B cell (primary cell): Measurements from ENCODE around the gene ELK3. TPM values are rescaled to one million over a fixed set of nuclear protein-coding genes. Genes with fewer than 3 reads are reported as not detected.

Experiments
- ATAC-seq: fragments of 200-7000 bp; cut with Tn5 transposase; one replicate; pipeline ENCODE4 v1.10.0; 2021; ENCODE audit warnings: low read depth, mild to moderate bottlenecking, moderate number of reproducible peaks, moderate library complexity
- CTCF ChIA-PET: fragments of 350-600 bp; sonication (Branson Sonifier 250); formaldehyde crosslinking; loops from one replicate; lab custom pipeline; 2021; ENCODE audit warnings: antibody characterized with exemption, inconsistent platforms; lab: Charles Lee
- POLR2A ChIA-PET: fragments of 350-600 bp; sonication (Branson Sonifier 250); formaldehyde crosslinking; loops from one replicate; lab custom pipeline; 2021; ENCODE audit warnings: antibody characterized with exemption; lab: Charles Lee
- DNase-seq: peaks from one replicate; pipeline ENCODE4 v3.0.0; 2013
- H2AFZ ChIP-seq: 2 replicates; pipeline ENCODE4 v1.6.1; 2012; ENCODE audit warnings: mild to moderate bottlenecking, low read depth, low read length; ENCODE audit not compliant: insufficient read depth, poor library complexity, severe bottlenecking
- H3K27ac ChIP-seq, 2 donors: 1 replicate in 1 of 2; 2 replicates in 1 of 2; pipeline ENCODE4 v1.5.1; 2012 to 2013; ENCODE audit warnings: low read length in 2 of 2, mild to moderate bottlenecking in 2 of 2, moderate library complexity in 1 of 2
- H3K27me3 ChIP-seq, 4 experiments: fragments of 200-600 bp in 1 of 4; sonication (generic) in 1 of 4; replicated peaks in 1 of 4; 1 replicate in 2 of 4; 2 replicates in 2 of 4; pipeline versions ENCODE4 v1.6.1 to v1.7.0; 2013 to 2016; ENCODE audit warnings: low read length in 3 of 4, mild to moderate bottlenecking in 2 of 4, mixed read lengths in 1 of 4, moderate library complexity in 1 of 4; ENCODE audit not compliant: insufficient read depth in 4 of 4, control insufficient read depth in 3 of 4; ENCODE audit errors: control extremely low read depth in 1 of 4
- H3K36me3 ChIP-seq, 2 experiments: replicated peaks in 1 of 2; 1 replicate in 1 of 2; 2 replicates in 1 of 2; pipeline versions ENCODE4 v1.6.1 to v1.7.1; 2013; ENCODE audit warnings: low read length in 1 of 2; ENCODE audit not compliant: insufficient read depth in 2 of 2, control insufficient read depth in 1 of 2; ENCODE audit errors: control extremely low read depth in 1 of 2, extremely low read depth in 1 of 2
- H3K4me1 ChIP-seq, 2 donors: fragments of 200-600 bp in 1 of 2; sonication (generic) in 1 of 2; 1 replicate in 1 of 2; 2 replicates in 1 of 2; pipeline versions ENCODE4 v1.5.1 to v1.6.1; 2013 to 2017; ENCODE audit warnings: low read length in 2 of 2; ENCODE audit not compliant: control insufficient read depth in 2 of 2, insufficient read depth in 2 of 2
- H3K4me2 ChIP-seq: replicated peaks from 2 replicates; pipeline ENCODE3; 2012; ENCODE audit warnings: mild to moderate bottlenecking, low read depth, low read length; ENCODE audit not compliant: poor library complexity, severe bottlenecking
- H3K4me3 ChIP-seq, 5 experiments: fragments of 200-600 bp in 1 of 5; sonication (generic) in 1 of 5; 1 replicate in 3 of 5; 2 replicates in 2 of 5; pipeline versions ENCODE4 v1.5.1 to v1.7.0; 2011 to 2016; ENCODE audit warnings: low read length in 4 of 5, mild to moderate bottlenecking in 4 of 5, low read depth in 2 of 5, control low read depth in 1 of 5, moderate library complexity in 1 of 5; ENCODE audit not compliant: insufficient read depth in 1 of 5; ENCODE audit errors: control extremely low read depth in 1 of 5, extremely low read depth in 1 of 5
- H3K79me2 ChIP-seq: fragments of 200-600 bp; sonication (generic); one replicate; pipeline ENCODE4 v1.6.0; 2016; ENCODE audit warnings: low read length; ENCODE audit not compliant: control insufficient read depth, insufficient read depth
- H3K9ac ChIP-seq: fragments of 200-600 bp; sonication (generic); 2 replicates; pipeline ENCODE4 v1.6.1; 2017; ENCODE audit warnings: mild to moderate bottlenecking, low read length, moderate library complexity
- H3K9me3 ChIP-seq, 3 donors: one replicate each; pipeline versions ENCODE4 v1.6.1 to v1.7.1; 2013; ENCODE audit warnings: low read length in 2 of 3; ENCODE audit not compliant: control insufficient read depth in 2 of 3, insufficient read depth in 1 of 3; ENCODE audit errors: control extremely low read depth in 1 of 3
- H4K20me1 ChIP-seq: 2 replicates; pipeline ENCODE4 v1.6.0; 2012; ENCODE audit warnings: mild to moderate bottlenecking, low read length; ENCODE audit not compliant: insufficient read depth, control insufficient read depth, poor library complexity, severe bottlenecking
- H3K27ac Mint-ChIP-seq: one replicate; pipeline ENCODE4 v1.8.0; 2021; ENCODE audit warnings: mixed read lengths
- H3K27me3 Mint-ChIP-seq: one replicate; pipeline ENCODE4 v1.8.0; 2021; ENCODE audit warnings: mixed read lengths
- H3K4me1 Mint-ChIP-seq: one replicate; pipeline ENCODE4 v1.8.0; 2021; ENCODE audit warnings: mixed read lengths
- H3K4me3 Mint-ChIP-seq: one replicate; pipeline ENCODE4 v1.8.0; 2021; ENCODE audit warnings: mixed read lengths
- H3K9me3 Mint-ChIP-seq: one replicate; pipeline ENCODE4 v1.8.0; 2022; ENCODE audit warnings: mixed read lengths; ENCODE audit not compliant: insufficient read depth
- EZH2 ChIP-seq: IDR thresholded peaks from 2 replicates; pipeline ENCODE4 v1.6.1; 2012; ENCODE audit warnings: borderline replicate concordance, low read depth, mild to moderate bottlenecking, moderate library complexity, low read length; ENCODE audit not compliant: insufficient read depth, poor library complexity, severe bottlenecking
- WGBS: methylation state at CpG from one replicate; pipeline ENCODE4 v1.1.5; 2013; ENCODE audit warnings: missing lambda C conversion rate; ENCODE audit not compliant: insufficient coverage; 5-methylcytosine and 5-hydroxymethylcytosine counted together
- intact Hi-C: fragments of 100-400 bp; cut with micrococcal nuclease; formaldehyde crosslinking; loops from one replicate; pipeline ENCODE4 v1.10.0; 2022
- polyA plus RNA-seq: library from polyadenylated mRNA; depleted of rRNA; stranded (reverse); fragments of >200 nt; gene quantifications from 2 replicates; pipeline ENCODE4 v1.2.3, GENCODE V29; 2012
- total RNA-seq, 2 donors: library from RNA; stranded (reverse); fragments of 120-200 nt in 1 of 2; gene quantifications; 1 replicate in 1 of 2; 2 replicates in 1 of 2; pipeline versions ENCODE4 v1.2.3 to v1.2.4, GENCODE V29; 2013 to 2022
- TF ChIP-seq, protein P1 (sequence below): fragments of 200-600 bp; IDR thresholded peaks from one replicate; pipeline ENCODE4 v1.8.0; 2022; ENCODE audit warnings: antibody characterized with exemption, mild to moderate bottlenecking

The ELK3 gene
- total and polyA plus RNA-seq, 2 donors (not counting 1 experiment from before 2014, with no cell fraction given): 10.5 to 87.1 TPM

- DNase-seq (no peak), ATAC-seq (no peak)
- peaks cover 2% of the 10 kb centered on the region for H3K4me1 Mint-ChIP-seq
- H3K9me3 Mint-ChIP-seq: no peaks in the 10 kb centered on the region
- peaks cover 13% of the 10 kb centered on the region for H4K20me1 ChIP-seq
- no peaks in the 10 kb centered on the region for H3K9me3 ChIP-seq
- H2AFZ ChIP-seq: no peak overlapping the region
- no peaks in the 10 kb centered on the region for H3K27me3 ChIP-seq
- no peak overlapping the region for H3K9ac ChIP-seq
- TF ChIP-seq EZH2: no peak
- TF ChIP-seq, protein P1, sequence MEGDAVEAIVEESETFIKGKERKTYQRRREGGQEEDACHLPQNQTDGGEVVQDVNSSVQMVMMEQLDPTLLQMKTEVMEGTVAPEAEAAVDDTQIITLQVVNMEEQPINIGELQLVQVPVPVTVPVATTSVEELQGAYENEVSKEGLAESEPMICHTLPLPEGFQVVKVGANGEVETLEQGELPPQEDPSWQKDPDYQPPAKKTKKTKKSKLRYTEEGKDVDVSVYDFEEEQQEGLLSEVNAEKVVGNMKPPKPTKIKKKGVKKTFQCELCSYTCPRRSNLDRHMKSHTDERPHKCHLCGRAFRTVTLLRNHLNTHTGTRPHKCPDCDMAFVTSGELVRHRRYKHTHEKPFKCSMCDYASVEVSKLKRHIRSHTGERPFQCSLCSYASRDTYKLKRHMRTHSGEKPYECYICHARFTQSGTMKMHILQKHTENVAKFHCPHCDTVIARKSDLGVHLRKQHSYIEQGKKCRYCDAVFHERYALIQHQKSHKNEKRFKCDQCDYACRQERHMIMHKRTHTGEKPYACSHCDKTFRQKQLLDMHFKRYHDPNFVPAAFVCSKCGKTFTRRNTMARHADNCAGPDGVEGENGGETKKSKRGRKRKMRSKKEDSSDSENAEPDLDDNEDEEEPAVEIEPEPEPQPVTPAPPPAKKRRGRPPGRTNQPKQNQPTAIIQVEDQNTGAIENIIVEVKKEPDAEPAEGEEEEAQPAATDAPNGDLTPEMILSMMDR: no peak
- intact Hi-C loops: loop anchor here (5.0 kb wide), 1 partner anchor 36 kb away; no protein-coding TSS in a partner anchor
- H3K4me3 Mint-ChIP-seq: no peak overlapping the region
- peaks cover 6 to 16% of the 10 kb centered on the region in 2 experiments for H3K36me3 ChIP-seq
- H3K27ac ChIP-seq: no peak overlapping the region
- H3K27ac Mint-ChIP-seq: no peak overlapping the region
- H3K27me3 Mint-ChIP-seq: no peaks in the 10 kb centered on the region
- no peaks in the 10 kb centered on the region for H3K4me1 ChIP-seq
- ChIA-PET POLR2A (no interaction called here), CTCF (interaction anchor here (0.7 kb wide), 1 partner anchor 97 kb away, joined by 3 read pairs; the partner anchor contains the start of gene CDK17)
- peaks cover 28% of the 10 kb centered on the region for H3K79me2 ChIP-seq
- H3K4me2 ChIP-seq: no peak overlapping the region
- H3K4me3 ChIP-seq: no peak overlapping the region
These were observed 109.5 kb downstream of the ELK3 start for GRCh38 chr12:96303653-96304052.

- no peak for DNase-seq
- Mint-ChIP-seq H3K4me1 (peaks cover 4% of the 10 kb centered on the region), H3K9me3 (no peaks in the 10 kb centered on the region), H3K4me3 (no peak overlapping the region), H3K27ac (no peak overlapping the region), H3K27me3 (no peaks in the 10 kb centered on the region)
- ChIA-PET POLR2A (no interaction called here), CTCF (no interaction called here)
- no peak for TF ChIP-seq EZH2
- TF ChIP-seq, protein P1: no peak
- H3K36me3 ChIP-seq: peaks cover 2 to 13% of the 10 kb centered on the region in 2 experiments
- H2AFZ ChIP-seq: no peak overlapping the region
- no peaks in the 10 kb centered on the region for H3K27me3 ChIP-seq
- no peak overlapping the region for H3K9ac ChIP-seq
- 100% methylated on average over 1 of the region's 3 CpGs for WGBS
- H3K4me2 ChIP-seq: no peak overlapping the region
- ATAC-seq: no peak
- H3K79me2 ChIP-seq: peaks cover 35% of the 10 kb centered on the region
- intact Hi-C loops: no loop called here
- no peak overlapping the region for H3K27ac ChIP-seq
- no peaks in the 10 kb centered on the region for H3K4me1 ChIP-seq
- no peaks in the 10 kb centered on the region for H3K9me3 ChIP-seq
- peaks cover 18% of the 10 kb centered on the region for H4K20me1 ChIP-seq
- no peak overlapping the region for H3K4me3 ChIP-seq
These were observed 111.5 kb downstream of the ELK3 start for GRCh38 chr12:96305665-96306064.
